Pancreas (tissue), 10 donors: Measurements from ENCODE around the gene COL20A1. TPM values are rescaled to one million over a fixed set of nuclear protein-coding genes. Genes with fewer than 3 reads are reported as not detected.

ENCODE experiments used
- ATAC-seq, 4 donors: fragments of 200-7000 bp; cut with Tn5 transposase; one replicate each; pipeline versions ENCODE4 v1.8.0 to v1.9.1; 2020; ENCODE audit warnings: mild to moderate bottlenecking in 4 of 4, moderate library complexity in 4 of 4
- DNase-seq, 6 donors: peaks; one replicate each; pipeline ENCODE4 v3.0.0-alpha.2; 2020
- FAIRE-seq: peaks from 2 replicates; lab custom pipeline; 2012; peaks lifted over from hg19 to GRCh38; lab: Jason Lieb, UNC
- H3K27ac ChIP-seq, 4 donors: fragments of 200-600 bp; sonication (generic); 1 replicate in 3 of 4; 2 replicates in 1 of 4; pipeline versions ENCODE4 v1.5.0 to v1.8.0; 2020
- H3K27me3 ChIP-seq, 4 donors: fragments of 200-600 bp; one replicate each; pipeline ENCODE4 v1.8.0; 2021
- H3K36me3 ChIP-seq, 3 donors: fragments of 200-600 bp; sonication (generic) in 1 of 3; one replicate each; pipeline versions ENCODE4 v1.5.0 to v1.8.0; 2020 to 2021
- H3K4me1 ChIP-seq, 3 donors: fragments of 200-600 bp; one replicate each; pipeline ENCODE4 v1.8.0; 2021
- H3K4me3 ChIP-seq, 4 donors: fragments of 200-600 bp; sonication (generic) in 2 of 4; one replicate each; pipeline versions ENCODE4 v1.5.0 to v1.8.0; 2020 to 2021
- H3K9me3 ChIP-seq, 4 donors: fragments of 200-600 bp; one replicate each; pipeline ENCODE4 v1.8.0; 2021
- WGBS, 2 donors: extraction: QIAGEN DNeasy Blood & Tissue Kit; methylation state at CpG; one replicate each; pipeline ENCODE4 v1.1.7; 2013; 5-methylcytosine and 5-hydroxymethylcytosine counted together
- intact Hi-C, 3 donors: fragments of 100-400 bp; cut with DNase I; formaldehyde crosslinking; loops; one replicate each; pipeline versions ENCODE4 v1.11.1 to v1.14.2; 2022
- polyA plus RNA-seq, 2 donors: library from polyadenylated mRNA; stranded (reverse); fragments of 200-250 nt; gene quantifications; one replicate each; pipeline ENCODE4 v1.2.3, GENCODE V29; 2013
- total RNA-seq, 6 donors: library from RNA; stranded (reverse); fragmentation: NEBNext Ultra II Directional in 4 of 6; extraction: Animal tissue kit (Norgen Biotek cat#: 25700) in 4 of 6; gene quantifications; one replicate each; pipeline versions ENCODE4 v1.2.1 to v1.2.4, GENCODE V29; 2021 to 2023
- TF ChIP-seq, protein P1 (sequence below), 4 donors: fragments of 200-600 bp; sonication (generic) in 3 of 4; IDR thresholded peaks; one replicate each; pipeline versions ENCODE4 v1.5.0 to v1.8.0; 2021; ENCODE audit warnings: antibody characterized with exemption in 4 of 4
- donor health status: healthy with polysubstance abuse.
- donor health status: DM: no; HTN: no; CAD: no; lungs with moderate emphysema.
- donor health status: DM: no; HTN: no; CAD: no.
- donor health status: control.
- donor health status: control.
- donor health status: Bipolar disorder and iron deficiency.
- donor health status: DM: yes; HTN: yes; CAD: no.
- donor health status: DM: no; HTN: no; CAD: no.
- donor health status: DM: no; HTN: no; CAD: no.
- donor health status: DM: yes; HTN: yes; CAD: no.

The COL20A1 gene
- total and polyA plus RNA-seq, 8 donors: 0.05 TPM; not detected in 7

DNA sequence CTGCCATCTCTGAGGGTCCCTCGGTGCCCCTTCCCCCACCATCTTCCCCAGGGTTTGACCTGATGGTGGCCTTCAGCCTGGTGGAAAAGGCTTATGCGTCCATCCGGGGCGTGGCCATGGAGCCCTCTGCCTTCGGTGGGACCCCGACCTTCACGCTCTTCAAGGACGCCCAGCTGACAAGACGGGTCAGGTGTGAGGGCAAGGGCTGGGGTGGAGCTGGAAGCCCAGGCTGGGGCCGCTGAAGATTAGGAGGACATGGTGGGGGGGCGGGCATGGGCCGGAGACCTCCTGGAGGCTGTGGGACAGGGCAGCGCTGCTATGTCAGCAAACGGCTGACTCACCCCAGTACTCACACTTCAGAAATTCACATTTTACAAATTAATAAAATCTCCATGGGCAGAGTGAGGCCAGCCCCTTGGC lies 23.5 kb downstream of the COL20A1 start:
- Histone ChIP-seq H3K9me3 (no peaks in the 10 kb centered on the region), H3K4me1 (no peaks in the 10 kb centered on the region), H3K4me3 (no peak overlapping the region), H3K27ac (no peak overlapping the region), H3K36me3 (no peaks in the 10 kb centered on the region), H3K27me3 (no peaks in the 10 kb centered on the region)
- DNase-seq: peak in 3 of 6 donors; percentile 6 to 39 (median 24)
- no peak for ATAC-seq
- FAIRE-seq: no peak
- 46 to 47% methylated on average over 13 to 14 of the region's 14 CpGs for WGBS, 2 donors
- intact Hi-C loops: no loop called here
- TF ChIP-seq, protein P1, sequence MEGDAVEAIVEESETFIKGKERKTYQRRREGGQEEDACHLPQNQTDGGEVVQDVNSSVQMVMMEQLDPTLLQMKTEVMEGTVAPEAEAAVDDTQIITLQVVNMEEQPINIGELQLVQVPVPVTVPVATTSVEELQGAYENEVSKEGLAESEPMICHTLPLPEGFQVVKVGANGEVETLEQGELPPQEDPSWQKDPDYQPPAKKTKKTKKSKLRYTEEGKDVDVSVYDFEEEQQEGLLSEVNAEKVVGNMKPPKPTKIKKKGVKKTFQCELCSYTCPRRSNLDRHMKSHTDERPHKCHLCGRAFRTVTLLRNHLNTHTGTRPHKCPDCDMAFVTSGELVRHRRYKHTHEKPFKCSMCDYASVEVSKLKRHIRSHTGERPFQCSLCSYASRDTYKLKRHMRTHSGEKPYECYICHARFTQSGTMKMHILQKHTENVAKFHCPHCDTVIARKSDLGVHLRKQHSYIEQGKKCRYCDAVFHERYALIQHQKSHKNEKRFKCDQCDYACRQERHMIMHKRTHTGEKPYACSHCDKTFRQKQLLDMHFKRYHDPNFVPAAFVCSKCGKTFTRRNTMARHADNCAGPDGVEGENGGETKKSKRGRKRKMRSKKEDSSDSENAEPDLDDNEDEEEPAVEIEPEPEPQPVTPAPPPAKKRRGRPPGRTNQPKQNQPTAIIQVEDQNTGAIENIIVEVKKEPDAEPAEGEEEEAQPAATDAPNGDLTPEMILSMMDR (IDR thresholded peaks at IDR 0.05): no peak

DNA sequence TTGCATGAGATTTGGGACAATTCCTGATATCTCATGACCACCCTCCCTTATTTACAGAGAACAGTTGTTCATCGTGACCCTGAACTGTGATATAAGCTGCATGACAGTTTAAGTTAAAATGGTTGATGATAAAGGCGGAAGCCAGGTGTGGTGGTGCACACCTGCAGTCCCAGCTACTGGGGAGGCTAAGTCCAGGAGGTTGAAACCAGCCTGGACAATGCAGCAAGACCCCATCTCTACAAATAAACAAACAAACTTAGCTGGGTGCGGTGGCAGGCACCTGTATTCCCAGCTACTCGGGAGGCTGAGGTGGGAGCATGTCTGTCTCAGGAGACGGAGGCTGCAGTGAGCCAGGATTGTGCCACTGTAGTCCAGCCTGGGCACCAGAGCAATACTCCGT lies 24.1 kb downstream of the COL20A1 start:
- TF ChIP-seq, protein P1 (IDR thresholded peaks at IDR 0.05): no peak
- ATAC-seq: no peak
- no peaks in the 10 kb centered on the region for H3K27me3 ChIP-seq

DNA sequence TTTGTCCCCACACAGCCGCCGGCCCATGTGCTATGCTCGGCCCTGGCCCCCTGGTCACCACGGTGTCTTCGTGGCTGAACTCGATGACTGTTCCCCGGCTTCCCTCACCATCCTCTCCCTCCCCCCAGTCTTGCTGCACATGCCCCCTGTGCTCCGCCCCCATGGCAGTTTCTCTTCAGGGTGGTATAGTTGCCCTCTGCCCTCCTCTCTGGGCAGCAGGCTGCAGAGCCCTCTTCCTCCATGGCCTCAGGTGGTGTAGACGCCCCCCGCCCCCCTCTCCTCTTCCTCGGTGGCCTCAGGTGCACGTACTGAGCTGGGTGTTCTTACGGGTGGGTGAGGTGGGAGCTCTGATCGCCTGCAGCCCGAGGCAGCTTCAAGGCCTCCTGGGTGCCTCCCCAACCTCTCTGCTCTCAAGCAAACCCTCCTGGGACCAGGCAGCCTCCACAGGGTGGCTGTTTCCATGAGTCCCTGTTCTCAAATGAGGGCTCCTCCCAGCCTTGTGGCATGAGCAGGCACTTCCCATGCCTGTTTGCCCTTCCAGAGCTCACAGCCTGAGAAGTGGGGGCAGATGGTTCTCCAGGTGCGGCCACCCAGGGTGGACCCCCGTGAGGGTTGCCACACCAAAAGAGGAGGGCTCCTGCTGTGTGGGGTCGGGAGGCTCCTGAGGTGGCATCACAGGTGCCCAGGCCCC lies 24.8 kb downstream of the COL20A1 start:
- H3K4me1 ChIP-seq: no peaks in the 10 kb centered on the region
- H3K27ac ChIP-seq: no peak overlapping the region
- WGBS, 2 donors: 53 to 64% methylated on average over 18 of the region's 18 CpGs
- TF ChIP-seq, protein P1 (IDR thresholded peaks at IDR 0.05): no peak
- H3K9me3 ChIP-seq: no peaks in the 10 kb centered on the region
- H3K36me3 ChIP-seq: no peaks in the 10 kb centered on the region
- intact Hi-C loops: no loop called here
- ATAC-seq (no peak), DNase-seq (peak in 3 of 6 donors; percentile 8 to 33 (median 32)), FAIRE-seq (no peak)
- no peaks in the 10 kb centered on the region for H3K27me3 ChIP-seq
- H3K4me3 ChIP-seq: no peak overlapping the region

More for the DNA sequence above, 24.1 kb downstream of the COL20A1 start:
- Histone ChIP-seq H3K36me3 (no peaks in the 10 kb centered on the region), H3K9me3 (no peaks in the 10 kb centered on the region), H3K4me1 (no peaks in the 10 kb centered on the region), H3K4me3 (no peak overlapping the region), H3K27ac (no peak overlapping the region)
- DNase-seq (peak in 2 of 6 donors; percentile 2 to 16), FAIRE-seq (no peak)
- intact Hi-C loops: no loop called here
- 73 to 88% methylated on average over 6 of the region's 6 CpGs for WGBS, 2 donors

DNA sequence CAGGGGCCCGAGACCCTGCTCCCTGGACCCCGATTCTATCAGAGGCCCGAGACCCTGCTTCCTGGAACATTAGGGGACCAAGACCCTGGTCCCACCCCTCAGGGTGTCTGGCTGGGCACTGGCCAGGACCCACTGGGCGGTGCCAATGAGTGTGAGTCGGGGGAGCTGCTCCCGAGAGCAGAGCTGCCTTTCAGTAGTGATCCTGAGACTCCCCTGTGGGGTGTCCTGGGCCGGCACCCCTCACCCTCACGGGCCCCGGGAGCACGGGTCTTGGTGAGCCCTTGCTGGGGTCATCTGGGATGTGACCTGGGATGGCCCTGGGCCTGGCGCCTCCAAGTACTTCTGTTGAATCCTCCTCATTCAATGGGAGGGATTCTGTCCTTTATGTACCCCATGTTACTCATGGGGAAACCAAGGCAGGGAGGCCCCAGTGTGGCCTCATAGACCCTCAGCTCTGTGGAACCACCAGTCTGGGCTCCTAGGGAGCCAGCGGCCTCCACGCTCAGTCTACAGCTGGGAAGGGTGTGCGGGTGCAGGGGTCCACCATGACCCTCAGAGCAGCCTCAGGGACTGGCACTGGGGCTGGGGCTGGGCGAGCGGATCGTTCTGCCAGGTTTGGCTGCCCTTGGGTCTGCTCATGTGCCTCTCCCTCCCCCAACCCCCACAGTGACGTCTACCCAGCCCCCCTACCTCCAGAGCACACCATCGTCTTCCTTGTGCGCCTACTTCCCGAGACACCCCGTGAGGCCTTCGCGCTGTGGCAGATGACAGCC lies 25.6 kb downstream of the COL20A1 start:
- FAIRE-seq (no peak), ATAC-seq (no peak), DNase-seq (peak in 3 of 6 donors; percentile 2 to 43 (median 38))
- Histone ChIP-seq H3K27me3 (no peaks in the 10 kb centered on the region), H3K4me1 (no peaks in the 10 kb centered on the region), H3K27ac (no peak overlapping the region), H3K4me3 (no peak overlapping the region), H3K9me3 (no peaks in the 10 kb centered on the region), H3K36me3 (no peaks in the 10 kb centered on the region)
- TF ChIP-seq, protein P1 (IDR thresholded peaks at IDR 0.05): no peak
- intact Hi-C loops: no loop called here
- WGBS, 2 donors: 73 to 82% methylated on average over 23 to 24 of the region's 24 CpGs
